Measurements from ENCODE around the gene SVOPL. TPM values are rescaled to one million over a fixed set of nuclear protein-coding genes. Genes with fewer than 3 reads are reported as not detected.

SVOPL gene
- total and polyA plus RNA-seq, 9 donors: 0.08 TPM; not detected in 8

DNA sequence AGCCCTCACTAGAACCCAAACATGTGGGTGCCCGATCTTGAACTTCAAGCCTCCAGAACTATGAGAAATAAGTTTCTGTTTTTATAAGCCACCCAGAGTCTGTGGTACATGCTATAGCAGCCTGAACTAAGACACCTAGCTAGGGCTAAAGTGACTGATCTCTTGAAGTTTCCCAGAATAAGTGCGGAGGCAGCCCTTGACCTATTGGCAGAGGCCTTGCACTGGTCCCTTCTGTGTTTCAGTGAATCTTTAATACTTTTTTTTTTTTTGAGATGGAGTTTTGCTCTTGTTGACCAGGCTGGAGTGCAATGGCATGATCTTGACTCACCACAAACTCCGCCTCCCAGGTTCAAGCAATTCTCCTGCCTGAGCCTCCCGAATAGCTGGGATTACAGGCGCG lies 85.1 kb downstream of the SVOPL start:
- H3K27ac ChIP-seq (ENCODE audit: low read length): no peak overlapping the region
- WGBS (ENCODE audit: insufficient coverage): no CpG with 5 or more reads among the region's 6 CpGs
- no peak overlapping the region for H3K4me3 ChIP-seq (ENCODE audit: low read length)
- no peaks in the 10 kb centered on the region for H3K36me3 ChIP-seq (ENCODE audit: control insufficient read depth, insufficient read depth, low read length)
- no peaks in the 10 kb centered on the region for H3K4me1 ChIP-seq (ENCODE audit: control insufficient read depth, insufficient read depth, low read length)
- H3K27me3 ChIP-seq (ENCODE audit: control insufficient read depth, insufficient read depth, low read length): no peaks in the 10 kb centered on the region
- no peaks in the 10 kb centered on the region for H3K9me3 ChIP-seq (replicated peaks; ENCODE audit: control insufficient read depth, low read depth, low read length)
- DNase-seq: no peak

- no peaks in the 10 kb centered on the region for H3K9me3 ChIP-seq (replicated peaks; ENCODE audit: control insufficient read depth, low read depth, low read length)
- H3K36me3 ChIP-seq (ENCODE audit: control insufficient read depth, insufficient read depth, low read length): no peaks in the 10 kb centered on the region
- no peak overlapping the region for H3K4me3 ChIP-seq (ENCODE audit: low read length)
- no peak overlapping the region for H3K27ac ChIP-seq (ENCODE audit: low read length)
- WGBS (ENCODE audit: insufficient coverage): no CpG with 5 or more reads among the region's 2 CpGs
- DNase-seq: no peak
- no peaks in the 10 kb centered on the region for H3K27me3 ChIP-seq (ENCODE audit: control insufficient read depth, insufficient read depth, low read length)
- no peaks in the 10 kb centered on the region for H3K4me1 ChIP-seq (ENCODE audit: control insufficient read depth, insufficient read depth, low read length)
Measured at GRCh38 chr7:138613630-138614029, 87.5 kb downstream of the SVOPL start.

DNA sequence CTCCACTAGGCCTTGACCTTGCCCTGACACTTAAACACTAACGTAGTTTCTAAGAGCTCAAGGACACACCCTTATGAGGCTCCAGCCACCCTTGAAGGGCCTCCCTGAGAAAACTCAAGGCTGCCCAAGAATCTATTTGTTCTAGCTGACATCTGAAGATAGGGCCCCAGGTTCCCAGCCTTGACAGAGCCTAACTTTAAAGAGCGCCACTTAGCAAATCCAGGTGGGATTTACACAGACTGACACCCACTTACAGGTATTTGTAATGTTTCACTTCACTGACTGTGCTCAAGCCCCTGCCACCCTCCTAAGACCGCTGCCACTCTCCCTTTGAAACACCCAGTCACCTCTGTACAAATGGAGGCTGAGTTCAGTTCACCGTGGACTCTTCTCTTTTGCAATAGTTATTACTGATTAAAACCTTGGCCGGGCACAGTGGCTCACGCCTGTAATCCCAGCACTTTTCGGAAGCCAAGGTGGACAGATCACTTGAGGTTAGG lies 90.4 kb downstream of the SVOPL start:
- 79% methylated on average over 6 of the region's 7 CpGs for WGBS (ENCODE audit: insufficient coverage)
- no peak for DNase-seq

DNA sequence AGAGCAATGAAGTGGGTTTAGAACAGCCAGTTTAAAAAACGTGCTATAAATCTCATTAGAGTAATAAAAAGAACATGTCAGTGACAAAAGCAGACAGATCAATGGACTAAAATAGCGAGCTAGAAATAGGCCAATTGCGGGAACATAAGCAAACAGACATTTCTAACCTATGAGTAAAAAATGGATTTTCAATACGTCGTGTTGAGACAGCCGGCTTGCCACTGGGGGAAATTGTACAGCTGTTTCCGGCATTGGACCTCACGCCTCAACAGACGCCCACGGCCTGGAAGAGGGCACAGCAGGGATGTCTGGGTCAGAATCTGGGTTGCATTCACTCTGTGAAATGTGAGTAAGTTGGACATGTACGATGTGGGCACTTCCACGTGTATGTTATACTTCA lies 92.9 kb downstream of the SVOPL start:
- WGBS (ENCODE audit: insufficient coverage): 0% methylated on average over 1 of the region's 12 CpGs
- peak; percentile 37 for DNase-seq
- no peaks in the 10 kb centered on the region for H3K27me3 ChIP-seq (ENCODE audit: control insufficient read depth, insufficient read depth, low read length)
- H3K4me1 ChIP-seq (ENCODE audit: control insufficient read depth, insufficient read depth, low read length): no peaks in the 10 kb centered on the region
- H3K27ac ChIP-seq (ENCODE audit: low read length): no peak overlapping the region
- no peaks in the 10 kb centered on the region for H3K36me3 ChIP-seq (ENCODE audit: control insufficient read depth, insufficient read depth, low read length)
- H3K9me3 ChIP-seq (replicated peaks; ENCODE audit: control insufficient read depth, low read depth, low read length): no peaks in the 10 kb centered on the region
- H3K4me3 ChIP-seq (ENCODE audit: low read length): no peak overlapping the region

More for the DNA sequence above, 90.4 kb downstream of the SVOPL start:
- H3K27me3 ChIP-seq (ENCODE audit: control insufficient read depth, insufficient read depth, low read length): no peaks in the 10 kb centered on the region
- H3K9me3 ChIP-seq (replicated peaks; ENCODE audit: control insufficient read depth, low read depth, low read length): no peaks in the 10 kb centered on the region
- no peaks in the 10 kb centered on the region for H3K36me3 ChIP-seq (ENCODE audit: control insufficient read depth, insufficient read depth, low read length)
- H3K4me1 ChIP-seq (ENCODE audit: control insufficient read depth, insufficient read depth, low read length): no peaks in the 10 kb centered on the region
- no peak overlapping the region for H3K27ac ChIP-seq (ENCODE audit: low read length)
- no peak overlapping the region for H3K4me3 ChIP-seq (ENCODE audit: low read length)

DNA sequence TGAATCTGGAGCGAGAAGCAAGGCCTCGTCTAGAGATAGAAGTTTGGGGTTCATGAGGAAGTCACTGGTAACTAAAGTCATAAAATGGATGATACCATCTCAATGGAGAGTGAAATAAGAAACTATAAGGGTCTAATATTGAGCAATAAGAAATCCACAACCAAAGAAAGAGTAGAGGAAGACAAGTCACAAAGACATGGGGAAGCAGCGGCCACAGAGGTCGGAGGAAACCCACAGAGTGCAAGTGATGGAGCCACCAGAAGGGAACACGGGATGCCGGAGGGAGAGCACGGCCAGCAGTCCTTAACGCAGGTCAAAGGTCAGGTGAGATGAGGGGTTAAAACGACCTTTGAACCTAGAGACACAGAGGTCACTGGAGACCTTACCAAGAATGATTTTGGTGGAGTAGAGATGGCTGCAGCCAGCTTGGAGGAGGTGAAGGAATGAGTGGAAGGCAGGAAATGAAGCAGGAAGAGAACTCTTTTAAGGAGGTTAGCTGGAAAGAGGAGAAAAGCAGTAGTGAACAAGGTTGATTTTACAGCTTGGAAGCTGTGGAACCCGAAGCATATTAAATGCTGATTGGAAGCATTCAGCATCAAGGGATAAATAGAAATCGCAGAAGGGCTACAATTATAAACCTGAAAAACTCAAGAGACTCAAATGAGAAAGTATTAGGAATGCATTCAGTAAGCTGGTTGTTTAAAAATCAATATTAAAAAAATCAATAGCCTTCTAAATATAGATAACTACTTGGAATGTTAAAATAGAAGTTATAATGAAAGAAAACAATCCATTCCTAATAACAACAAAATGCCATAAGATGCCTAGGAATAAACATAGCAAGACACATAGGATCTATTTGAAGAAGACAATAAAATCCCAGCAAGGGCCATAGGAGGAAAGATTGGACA lies 93.7 kb downstream of the SVOPL start:
- H3K9me3 ChIP-seq (replicated peaks; ENCODE audit: control insufficient read depth, low read depth, low read length): no peaks in the 10 kb centered on the region
- WGBS (ENCODE audit: insufficient coverage): 57% methylated on average over 9 of the region's 11 CpGs
- no peaks in the 10 kb centered on the region for H3K27me3 ChIP-seq (ENCODE audit: control insufficient read depth, insufficient read depth, low read length)
- no peaks in the 10 kb centered on the region for H3K36me3 ChIP-seq (ENCODE audit: control insufficient read depth, insufficient read depth, low read length)
- no peak overlapping the region for H3K4me3 ChIP-seq (ENCODE audit: low read length)
- no peak for DNase-seq
- H3K4me1 ChIP-seq (ENCODE audit: control insufficient read depth, insufficient read depth, low read length): no peaks in the 10 kb centered on the region
- H3K27ac ChIP-seq (ENCODE audit: low read length): no peak overlapping the region

GRCh38 chr7:138606236-138606635 lies 94.9 kb downstream of the SVOPL start:
- no peak for DNase-seq
- H3K27me3 ChIP-seq (ENCODE audit: control insufficient read depth, insufficient read depth, low read length): no peaks in the 10 kb centered on the region
- no peak overlapping the region for H3K27ac ChIP-seq (ENCODE audit: low read length)
- no peaks in the 10 kb centered on the region for H3K36me3 ChIP-seq (ENCODE audit: control insufficient read depth, insufficient read depth, low read length)
- H3K9me3 ChIP-seq (replicated peaks; ENCODE audit: control insufficient read depth, low read depth, low read length): no peaks in the 10 kb centered on the region
- WGBS (ENCODE audit: insufficient coverage): 100% methylated on average over 1 of the region's 3 CpGs
- H3K4me1 ChIP-seq (ENCODE audit: control insufficient read depth, insufficient read depth, low read length): no peaks in the 10 kb centered on the region
- no peak overlapping the region for H3K4me3 ChIP-seq (ENCODE audit: low read length)

DNA sequence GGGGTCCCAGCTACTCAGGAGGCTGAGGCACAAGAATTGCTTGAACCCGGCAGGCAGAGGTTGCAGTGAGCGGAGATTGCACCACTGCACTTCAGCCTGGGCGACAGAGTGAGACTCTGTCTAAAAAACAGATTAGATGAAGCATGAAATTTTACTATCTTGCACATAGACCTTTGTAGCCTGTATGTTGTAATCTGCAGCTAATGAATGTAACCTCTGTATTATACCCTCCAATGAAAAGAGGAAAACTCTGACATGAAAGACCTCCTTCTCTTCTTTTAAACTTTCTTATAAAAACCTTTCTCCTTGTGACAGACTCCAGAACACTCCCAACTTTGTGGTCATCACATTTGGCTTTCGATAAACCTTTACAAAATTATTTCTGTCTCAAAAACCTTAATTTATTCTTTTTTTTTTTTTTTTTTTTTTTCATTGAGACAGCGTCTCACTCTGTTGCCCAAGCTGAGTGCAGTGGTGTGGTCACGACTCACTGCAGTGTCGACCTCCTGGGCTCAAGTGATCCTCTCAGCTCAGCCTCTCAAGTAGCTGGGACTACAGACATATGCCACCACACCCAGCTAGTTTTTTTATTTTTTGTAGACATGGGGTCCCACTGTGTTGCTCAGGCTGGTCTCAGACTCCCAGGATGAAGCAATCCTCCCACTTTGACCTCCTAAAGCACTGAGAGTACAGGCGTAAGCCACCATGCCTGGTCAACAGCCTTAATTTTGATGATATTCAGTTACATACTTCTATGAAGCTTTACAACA lies 97.4 kb downstream of the SVOPL start:
- H3K27me3 ChIP-seq (ENCODE audit: control insufficient read depth, insufficient read depth, low read length): no peaks in the 10 kb centered on the region
- H3K9me3 ChIP-seq (replicated peaks; ENCODE audit: control insufficient read depth, low read depth, low read length): no peaks in the 10 kb centered on the region
- H3K4me1 ChIP-seq (ENCODE audit: control insufficient read depth, insufficient read depth, low read length): no peaks in the 10 kb centered on the region
- no peak overlapping the region for H3K4me3 ChIP-seq (ENCODE audit: low read length)
- 80% methylated on average over 5 of the region's 8 CpGs for WGBS (ENCODE audit: insufficient coverage)
- no peak for DNase-seq
- no peaks in the 10 kb centered on the region for H3K36me3 ChIP-seq (ENCODE audit: control insufficient read depth, insufficient read depth, low read length)
- H3K27ac ChIP-seq (ENCODE audit: low read length): no peak overlapping the region

DNA sequence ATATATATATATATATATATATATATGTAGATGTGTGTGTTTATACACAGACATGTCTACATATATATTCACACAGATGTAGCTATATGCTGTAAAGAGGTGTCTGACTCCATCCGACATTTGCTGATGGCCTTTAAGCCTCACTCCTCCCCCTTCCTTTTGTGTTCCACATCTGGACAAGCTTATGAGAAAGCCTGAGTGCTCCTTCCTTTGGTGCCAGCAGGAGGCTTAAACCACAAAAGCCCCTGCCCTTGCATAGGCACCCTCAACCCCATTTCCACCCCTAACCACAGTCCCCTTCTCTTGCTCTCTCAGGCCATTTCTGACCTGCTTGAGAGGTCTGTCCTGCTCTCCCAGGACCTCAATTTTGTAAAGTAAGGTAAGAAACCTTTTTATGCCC lies 98.7 kb downstream of the SVOPL start:
- H3K4me3 ChIP-seq (ENCODE audit: low read length): no peak overlapping the region
- H3K27ac ChIP-seq (ENCODE audit: low read length): no peak overlapping the region
- WGBS (ENCODE audit: insufficient coverage): no CpG with 5 or more reads among the region's 1 CpG
- H3K36me3 ChIP-seq (ENCODE audit: control insufficient read depth, insufficient read depth, low read length): no peaks in the 10 kb centered on the region
- H3K9me3 ChIP-seq (replicated peaks; ENCODE audit: control insufficient read depth, low read depth, low read length): no peaks in the 10 kb centered on the region
- no peaks in the 10 kb centered on the region for H3K27me3 ChIP-seq (ENCODE audit: control insufficient read depth, insufficient read depth, low read length)
- no peaks in the 10 kb centered on the region for H3K4me1 ChIP-seq (ENCODE audit: control insufficient read depth, insufficient read depth, low read length)
- no peak for DNase-seq

- Histone ChIP-seq H3K4me3 (ENCODE audit: low read length) (no peak overlapping the region), H3K27me3 (ENCODE audit: control insufficient read depth, insufficient read depth, low read length) (no peaks in the 10 kb centered on the region), H3K9me3 (replicated peaks; ENCODE audit: control insufficient read depth, low read depth, low read length) (no peaks in the 10 kb centered on the region), H3K27ac (ENCODE audit: low read length) (no peak overlapping the region), H3K36me3 (ENCODE audit: control insufficient read depth, insufficient read depth, low read length) (no peaks in the 10 kb centered on the region), H3K4me1 (ENCODE audit: control insufficient read depth, insufficient read depth, low read length) (no peaks in the 10 kb centered on the region)
- DNase-seq: no peak
- WGBS (ENCODE audit: insufficient coverage): no CpG with 5 or more reads among the region's 2 CpGs
Measured at GRCh38 chr7:138595454-138595853, 105.7 kb downstream of the SVOPL start.

GRCh38 chr7:138590154-138590553 lies 111.0 kb downstream of the SVOPL start:
- no peak for DNase-seq
- WGBS (ENCODE audit: insufficient coverage): 38% methylated on average over 1 of the region's 1 CpG

More at GRCh38 chr7:138590154-138590553, 111.0 kb downstream of the SVOPL start:
- no peaks in the 10 kb centered on the region for H3K9me3 ChIP-seq (replicated peaks; ENCODE audit: control insufficient read depth, low read depth, low read length)
- H3K27me3 ChIP-seq (ENCODE audit: control insufficient read depth, insufficient read depth, low read length): no peaks in the 10 kb centered on the region
- peaks cover 10% of the 10 kb centered on the region for H3K36me3 ChIP-seq (ENCODE audit: control insufficient read depth, insufficient read depth, low read length)
- no peak overlapping the region for H3K4me3 ChIP-seq (ENCODE audit: low read length)
- H3K27ac ChIP-seq (ENCODE audit: low read length): no peak overlapping the region
- H3K4me1 ChIP-seq (ENCODE audit: control insufficient read depth, insufficient read depth, low read length): no peaks in the 10 kb centered on the region
